ENCODE measurements around the gene PHACTR1. TPM values are rescaled to one million over a fixed set of nuclear protein-coding genes. Genes with fewer than 3 reads are reported as not detected.

PHACTR1 gene
- total and polyA plus RNA-seq, 9 of the 15 experiments (the other 6 are each of a cell fraction or from before 2014, with no cell fraction given), result 11.5 to 32.6 (median 22.0) TPM

DNA sequence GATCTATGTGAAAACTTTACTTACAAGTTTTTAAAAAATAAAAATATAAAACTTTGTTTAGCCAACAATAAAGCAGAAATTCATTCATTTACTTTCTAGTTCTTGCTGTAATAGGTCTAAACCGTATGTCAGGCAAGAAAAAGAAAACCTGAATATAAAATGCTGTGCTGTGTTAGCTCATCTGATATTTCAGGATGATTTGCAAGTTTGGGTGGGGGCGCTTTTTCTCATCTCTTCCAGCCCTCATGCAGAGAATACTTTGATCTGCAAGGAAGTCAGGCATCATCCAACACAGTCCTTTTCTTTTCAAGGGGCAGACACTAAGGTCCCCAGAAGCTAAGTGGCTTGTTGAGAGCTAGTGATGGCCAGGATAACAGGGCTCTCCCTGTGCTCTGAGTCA, 458.5 kb downstream of the PHACTR1 start:
- H3K9ac ChIP-seq (ENCODE audit: insufficient read depth in 1 of 2, low read depth in 2 of 2, low read length in 2 of 2), result no peak overlapping the region
- H3K4me2 ChIP-seq (ENCODE audit: insufficient read depth, low read length), result no peak overlapping the region
- no peak overlapping the region for H3K27ac ChIP-seq (ENCODE audit: extremely low read depth, low read depth, low read length)
- in situ Hi-C loops (cut with MboI), result no loop called here
- H3K79me2 ChIP-seq (ENCODE audit: control insufficient read depth, insufficient read depth, low read length), result no peaks in the 10 kb centered on the region
- no peaks in the 10 kb centered on the region; the same call in 1 of the 2 replicates for H4K20me1 ChIP-seq (replicated peaks; ENCODE audit: control insufficient read depth, insufficient read depth, low read length)
- H3K27me3 ChIP-seq (ENCODE audit: control insufficient read depth in 2 of 2, insufficient read depth in 2 of 2, low read length in 2 of 2), result peaks cover 19 to 44% of the 10 kb centered on the region in 2 experiments
- no peaks in the 10 kb centered on the region for H3K9me1 ChIP-seq (ENCODE audit: control insufficient read depth, insufficient read depth, low read length)
- BruUV-seq (replicated peaks), result no TSS peak
- DNase-seq (ENCODE audit: extremely low read depth in 1 of 4, low spot score in 3 of 4), result no peak
- 0% methylated on average over 2 of the region's 2 CpGs for WGBS (ENCODE audit: insufficient coverage, low coverage, missing lambda C conversion rate)
- no peaks in the 10 kb centered on the region for H3K9me3 ChIP-seq (replicated peaks; ENCODE audit: control insufficient read depth, insufficient read depth, low read depth, low read length)
- intact Hi-C loops (cut with micrococcal nuclease), result no loop called here
- H3K4me1 ChIP-seq (replicated peaks in 1 of 2; ENCODE audit: control insufficient read depth in 2 of 2, insufficient read depth in 2 of 2, low read length in 2 of 2), result no peaks in the 10 kb centered on the region
- no peak overlapping the region for H2AFZ ChIP-seq (ENCODE audit: low read depth, low read length)
- no peak overlapping the region for H3K4me3 ChIP-seq
- ATAC-seq, result no peak
- CTCF ChIA-PET (ENCODE audit: low intra/inter-chr PET ratio), result no interaction called here
- FAIRE-seq, result no peak
- no peaks in the 10 kb centered on the region for H3K36me3 ChIP-seq (ENCODE audit: control insufficient read depth, insufficient read depth, low read length)
- POLR2A ChIA-PET, result interaction anchor here (0.6 kb wide), 1 partner anchor 10 kb away, joined by 3 read pairs; no protein-coding TSS in a partner anchor
- TF ChIP-seq PPARD (CRISPR knock-in tag; IDR thresholded peaks at IDR 0.05) (no peak), CREB1 (IDR thresholded peaks at IDR 0.05) (no peak), CREB1 (CRISPR knock-in tag; IDR thresholded peaks at IDR 0.05) (no peak), HCFC1 (IDR thresholded peaks at IDR 0.05; ENCODE audit: low read depth, low read length) (no peak), NFE2 (IDR thresholded peaks at IDR 0.05; ENCODE audit: low read depth) (no peak), ZNF764 (CRISPR knock-in tag; IDR thresholded peaks at IDR 0.05; ENCODE audit: low read depth) (no peak), GTF2B (IDR thresholded peaks at IDR 0.05; ENCODE audit: extremely low read depth, insufficient read length) (no peak), ETS2 (tag; IDR thresholded peaks at IDR 0.05; ENCODE audit: borderline replicate concordance, poor library complexity, severe bottlenecking) (no peak), RBM17 (IDR thresholded peaks at IDR 0.05; ENCODE audit: borderline replicate concordance, low read depth, low read length) (no peak), BRD4 (IDR thresholded peaks at IDR 0.05) (no peak), MLX (CRISPR knock-in tag; conservative IDR thresholded peaks at IDR 0.05) (no peak), STAG1 (CRISPR knock-in tag; IDR thresholded peaks at IDR 0.05; ENCODE audit: borderline replicate concordance) (no peak), SP2 (IDR thresholded peaks at IDR 0.05; ENCODE audit: extremely low read depth, low read depth, low read length, poor library complexity, severe bottlenecking) (no peak), ATF4 (CRISPR knock-in tag; IDR thresholded peaks at IDR 0.05) (no peak), ZBTB1 (CRISPR knock-in tag; IDR thresholded peaks at IDR 0.05; ENCODE audit: borderline replicate concordance, low read depth) (no peak)
- TF ChIP-seq, protein P1, sequence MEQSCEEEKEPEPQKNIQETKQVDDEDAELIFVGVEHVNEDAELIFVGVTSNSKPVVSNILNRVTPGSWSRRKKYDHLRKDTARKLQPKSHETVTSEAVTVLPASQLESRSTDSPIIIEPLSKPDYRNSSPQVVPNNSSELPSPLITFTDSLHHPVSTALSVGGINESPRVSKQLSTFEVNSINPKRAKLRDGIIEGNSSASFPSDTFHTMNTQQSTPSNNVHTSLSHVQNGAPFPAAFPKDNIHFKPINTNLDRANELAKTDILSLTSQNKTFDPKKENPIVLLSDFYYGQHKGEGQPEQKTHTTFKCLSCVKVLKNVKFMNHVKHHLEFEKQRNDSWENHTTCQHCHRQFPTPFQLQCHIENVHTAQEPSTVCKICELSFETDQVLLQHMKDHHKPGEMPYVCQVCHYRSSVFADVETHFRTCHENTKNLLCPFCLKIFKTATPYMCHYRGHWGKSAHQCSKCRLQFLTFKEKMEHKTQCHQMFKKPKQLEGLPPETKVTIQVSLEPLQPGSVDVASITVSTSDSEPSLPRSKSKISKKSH (CRISPR knock-in tag; IDR thresholded peaks at IDR 0.05), result no peak
- TF ChIP-seq, protein P2, sequence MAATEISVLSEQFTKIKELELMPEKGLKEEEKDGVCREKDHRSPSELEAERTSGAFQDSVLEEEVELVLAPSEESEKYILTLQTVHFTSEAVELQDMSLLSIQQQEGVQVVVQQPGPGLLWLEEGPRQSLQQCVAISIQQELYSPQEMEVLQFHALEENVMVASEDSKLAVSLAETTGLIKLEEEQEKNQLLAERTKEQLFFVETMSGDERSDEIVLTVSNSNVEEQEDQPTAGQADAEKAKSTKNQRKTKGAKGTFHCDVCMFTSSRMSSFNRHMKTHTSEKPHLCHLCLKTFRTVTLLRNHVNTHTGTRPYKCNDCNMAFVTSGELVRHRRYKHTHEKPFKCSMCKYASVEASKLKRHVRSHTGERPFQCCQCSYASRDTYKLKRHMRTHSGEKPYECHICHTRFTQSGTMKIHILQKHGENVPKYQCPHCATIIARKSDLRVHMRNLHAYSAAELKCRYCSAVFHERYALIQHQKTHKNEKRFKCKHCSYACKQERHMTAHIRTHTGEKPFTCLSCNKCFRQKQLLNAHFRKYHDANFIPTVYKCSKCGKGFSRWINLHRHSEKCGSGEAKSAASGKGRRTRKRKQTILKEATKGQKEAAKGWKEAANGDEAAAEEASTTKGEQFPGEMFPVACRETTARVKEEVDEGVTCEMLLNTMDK (IDR thresholded peaks at IDR 0.05; ENCODE audit: borderline replicate concordance, insufficient read depth, low read depth, low read length, poor library complexity, severe bottlenecking), result no peak
